HL-60/S4 treated with retinoic acid at 250 ng/mL for 4 days and 3 days (cell line): ENCODE results near the gene PRKCQ.

Experiments
- in situ Hi-C: fragments of 300-500 bp; cut with MboI; formaldehyde crosslinking; loops from 2 replicates; pipeline ENCODE4 v1.7.0; 2022; ENCODE audit warnings: low sequenced_read_pairs

The PRKCQ gene

GRCh38 chr10:6528198-6528950 is 51.7 kb downstream of the PRKCQ start:
- in situ Hi-C loops: no loop called here

DNA sequence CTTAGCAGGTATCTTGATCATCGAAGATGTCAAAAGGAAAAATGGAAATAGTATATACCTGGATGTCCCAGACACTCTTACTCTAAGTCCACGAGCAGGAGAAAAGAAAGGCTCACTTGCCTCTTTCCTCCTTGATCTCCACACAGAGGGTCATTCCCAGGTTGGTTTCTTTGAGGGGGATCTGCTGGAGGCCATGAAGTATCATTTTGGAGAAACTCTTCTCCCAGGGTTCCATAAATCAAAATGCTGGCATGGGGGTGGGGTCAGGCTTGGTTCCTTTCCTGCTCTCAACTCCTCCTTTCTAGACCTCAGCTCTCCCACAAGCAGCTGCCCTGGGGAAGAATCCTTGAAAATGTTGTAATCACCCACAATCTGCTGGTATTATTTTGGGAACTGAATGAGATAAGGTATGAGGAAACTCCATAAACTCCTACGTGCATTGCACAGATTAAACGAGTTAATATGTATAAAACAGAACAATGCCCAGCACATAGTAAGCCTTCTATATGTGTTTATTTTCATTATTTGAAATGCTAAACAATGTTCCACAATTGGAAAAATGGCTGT is 54.4 kb downstream of the PRKCQ start:
- in situ Hi-C loops: no loop called here

GRCh38 chr10:6522230-6522629 is 57.8 kb downstream of the PRKCQ start:
- in situ Hi-C loops: no loop called here

DNA sequence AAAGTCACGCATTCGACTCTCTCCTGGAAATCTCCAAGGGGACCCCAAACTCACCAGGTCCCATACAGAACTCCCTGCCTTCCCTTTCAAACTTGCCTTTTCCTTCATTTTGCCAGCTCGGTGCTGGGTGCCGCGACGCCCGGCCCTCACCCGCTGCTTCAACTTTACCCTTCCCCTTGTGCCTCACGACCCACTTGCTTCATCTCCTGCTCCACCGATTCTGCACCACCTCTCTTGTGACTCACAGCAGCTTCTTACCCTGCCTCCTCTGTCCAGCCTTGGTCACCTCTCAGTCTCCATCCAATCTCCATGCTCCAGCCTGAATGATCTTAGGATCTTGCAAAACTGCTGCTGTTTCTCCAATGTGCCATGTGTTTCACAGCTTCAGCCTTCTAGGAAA is 59.9 kb downstream of the PRKCQ start:
- in situ Hi-C loops: no loop called here

GRCh38 chr10:6518791-6519429 is 61.2 kb downstream of the PRKCQ start:
- in situ Hi-C loops: no loop called here

DNA sequence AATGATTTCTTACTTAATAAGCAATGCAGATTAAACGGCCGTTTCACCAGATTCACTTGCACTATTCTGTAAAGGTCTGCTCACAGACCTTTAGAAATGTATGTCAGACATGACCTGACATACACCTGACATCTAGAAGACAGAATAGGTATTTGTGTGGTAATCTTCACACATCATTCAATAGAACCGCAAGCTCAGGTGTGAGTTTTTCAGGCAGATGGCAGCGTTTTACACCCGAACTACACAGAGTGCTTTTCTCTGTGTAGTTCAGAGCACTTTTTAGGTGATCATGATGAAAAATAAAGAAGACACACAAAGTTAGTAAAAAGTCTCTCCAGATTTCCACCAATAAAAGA is 63.2 kb downstream of the PRKCQ start:
- in situ Hi-C loops: no loop called here

DNA sequence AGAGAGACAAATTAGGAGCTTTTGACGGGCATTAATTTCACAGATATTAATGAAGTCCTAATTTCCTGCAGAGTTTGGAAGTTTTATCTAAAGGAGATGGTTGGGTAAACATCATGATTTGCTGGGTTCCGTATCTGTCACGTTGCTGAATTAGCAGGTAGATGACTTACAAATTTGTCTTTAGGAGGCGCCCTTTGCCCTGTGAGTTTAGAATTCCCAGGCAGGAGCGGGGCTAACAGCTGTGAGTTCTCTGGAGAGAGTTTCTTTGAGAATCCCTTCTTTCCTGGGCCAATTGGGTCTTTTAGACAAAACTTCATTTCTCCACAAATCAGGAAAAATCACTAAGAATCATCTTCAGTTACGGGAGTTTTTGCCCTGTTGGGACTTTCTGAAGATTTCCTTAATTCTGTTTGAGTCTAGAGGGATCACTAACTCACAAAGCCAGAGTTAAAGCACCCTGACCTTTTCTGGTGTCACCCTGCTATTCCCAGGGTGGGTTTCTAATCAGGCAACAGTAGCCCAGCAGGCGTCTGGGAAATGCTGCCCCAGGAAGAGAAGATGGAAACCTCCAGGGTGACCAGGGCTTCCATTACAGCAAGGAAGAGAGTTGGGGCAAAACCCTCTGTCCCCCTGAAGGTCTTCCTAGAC is 63.7 kb downstream of the PRKCQ start:
- in situ Hi-C loops: no loop called here

- in situ Hi-C loops: no loop called here
Measured at GRCh38 chr10:6514844-6515780, 65.0 kb downstream of the PRKCQ start.

- in situ Hi-C loops: no loop called here
Measured at GRCh38 chr10:6514180-6514579, 65.9 kb downstream of the PRKCQ start.

DNA sequence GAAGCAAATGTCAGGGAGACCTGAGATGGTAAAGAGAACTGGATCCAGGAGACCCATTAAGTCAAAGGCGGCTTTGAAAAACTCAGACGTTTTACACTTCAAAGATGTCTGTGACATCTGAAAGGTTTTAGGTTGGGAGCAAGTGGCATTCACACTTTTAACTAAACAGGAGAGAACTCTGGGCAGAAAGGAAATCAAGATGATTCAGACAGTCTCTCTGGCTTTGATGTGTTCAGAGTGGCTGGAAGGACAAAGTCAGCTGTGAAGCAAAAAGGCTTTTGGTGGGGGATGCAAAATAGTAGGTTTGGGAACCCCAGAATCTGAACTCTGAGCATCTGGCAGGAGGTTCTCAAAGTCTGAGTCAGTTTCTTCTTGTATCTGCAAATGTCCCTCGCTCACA is 66.6 kb downstream of the PRKCQ start:
- in situ Hi-C loops: no loop called here

DNA sequence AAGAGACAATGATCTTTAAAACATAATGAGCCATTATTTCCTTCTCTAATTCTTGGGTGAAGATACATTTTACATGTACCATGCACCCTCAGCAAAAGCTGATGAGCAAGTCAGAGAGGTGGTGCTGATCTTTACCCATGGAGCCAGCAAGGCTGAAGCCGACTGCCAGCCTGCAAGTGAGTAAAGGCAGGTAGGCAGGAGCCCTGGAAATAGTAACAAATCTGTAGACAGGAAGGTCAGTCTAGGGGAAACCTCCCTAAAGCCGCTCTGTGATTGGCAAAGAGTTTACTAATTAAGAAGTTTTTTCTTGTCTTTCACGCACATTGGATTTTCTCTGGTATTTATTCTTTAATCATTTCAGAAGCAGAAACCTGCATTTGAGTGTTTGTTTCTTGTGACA is 67.9 kb downstream of the PRKCQ start:
- in situ Hi-C loops: no loop called here

DNA sequence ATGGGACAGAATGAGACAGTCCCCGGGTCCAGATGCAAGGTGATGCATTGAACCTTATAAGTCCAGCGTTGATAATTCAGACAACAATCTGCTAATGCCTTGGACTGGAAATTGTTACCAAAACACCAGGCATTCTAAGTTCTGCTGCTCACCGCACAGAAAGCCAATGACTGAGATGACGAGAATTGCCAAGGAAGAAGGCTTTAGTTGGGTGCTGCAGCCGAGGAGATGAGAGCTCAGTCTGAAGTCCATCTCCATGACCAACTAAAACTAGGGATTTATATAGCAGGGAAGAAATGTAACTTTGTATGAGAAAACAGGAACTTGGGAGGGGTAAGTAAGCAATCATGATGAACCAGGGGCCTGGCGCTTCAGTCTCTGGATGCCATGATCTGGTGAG is 68.7 kb downstream of the PRKCQ start:
- in situ Hi-C loops: no loop called here

- in situ Hi-C loops: no loop called here
Measured at GRCh38 chr10:6507311-6507710, 72.8 kb downstream of the PRKCQ start.

DNA sequence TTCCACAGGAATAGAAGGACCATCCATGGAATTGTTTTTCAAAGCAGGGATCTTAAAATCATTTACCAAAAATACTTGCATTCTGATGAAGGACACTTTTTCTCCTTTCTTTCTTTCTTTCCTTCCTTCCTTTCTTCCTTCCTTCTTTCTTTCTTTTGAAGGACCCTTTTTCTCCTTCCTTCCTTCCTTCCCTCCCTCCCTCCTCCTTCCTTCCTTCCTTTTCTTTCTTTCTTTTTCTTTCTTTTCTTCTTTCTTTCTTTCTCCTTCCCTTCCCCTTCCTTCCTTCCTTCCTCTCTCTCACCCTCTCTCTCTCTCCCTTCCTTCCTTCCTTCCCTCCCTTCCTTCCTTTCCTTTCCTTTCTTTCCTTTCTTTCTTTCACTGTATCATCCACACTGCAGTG is 74.8 kb downstream of the PRKCQ start:
- in situ Hi-C loops: no loop called here

DNA sequence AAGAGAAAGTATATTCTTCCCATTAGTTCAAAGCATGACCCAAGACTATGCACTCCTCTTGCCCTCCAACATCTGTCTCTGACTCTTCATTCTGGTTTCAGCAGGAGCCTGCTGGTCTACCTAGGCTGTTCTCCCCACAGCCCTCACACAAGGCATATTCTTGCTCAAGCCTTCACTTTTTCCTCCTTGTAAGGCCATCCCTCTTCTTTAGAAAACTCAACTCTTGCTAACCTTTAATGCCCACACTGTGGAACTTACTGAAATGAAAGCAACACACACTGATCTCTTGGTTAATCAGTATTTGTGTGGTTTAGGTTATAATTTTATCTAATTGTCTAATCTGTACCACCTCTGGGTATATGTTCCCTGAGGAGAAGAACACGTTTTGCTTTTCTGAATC is 75.8 kb downstream of the PRKCQ start:
- in situ Hi-C loops: no loop called here

- in situ Hi-C loops: no loop called here
Measured at GRCh38 chr10:6503171-6503570, 76.9 kb downstream of the PRKCQ start.

GRCh38 chr10:6501931-6502330 is 78.1 kb downstream of the PRKCQ start:
- in situ Hi-C loops: no loop called here

DNA sequence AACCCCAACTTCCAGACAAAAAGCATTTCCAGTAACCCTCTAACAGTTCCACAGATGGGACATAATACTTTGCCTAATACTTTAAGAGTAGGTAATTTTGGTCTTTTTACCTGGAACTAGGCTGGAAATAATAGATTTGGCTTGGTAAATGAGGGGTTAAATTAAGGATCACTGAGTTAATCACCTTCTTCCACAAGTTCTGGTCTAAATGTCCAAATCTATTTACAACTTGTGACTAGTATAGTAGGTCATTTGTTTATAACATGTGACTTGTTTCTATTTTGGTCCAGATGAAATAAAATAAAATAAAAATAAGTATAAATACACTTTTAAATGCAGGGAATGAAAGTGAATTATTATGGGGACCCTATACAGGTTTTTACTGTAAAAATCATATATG is 80.1 kb downstream of the PRKCQ start:
- in situ Hi-C loops: no loop called here

GRCh38 chr10:6498771-6499170 is 81.3 kb downstream of the PRKCQ start:
- in situ Hi-C loops: no loop called here

- in situ Hi-C loops: no loop called here
Measured at GRCh38 chr10:6497620-6498019, 82.5 kb downstream of the PRKCQ start.
